ENCODE results near the gene AFG3L2.

Gene AFG3L2

GRCh38 chr18:12376754-12377555 is at the start of gene AFG3L2:
Gene AFG3L2 (minus strand): TSS chr18:12377227. CDS start chr18:12377082, 145 bp downstream.
- no peak for TF ChIP-seq CTCF (IDR thresholded peaks at IDR 0.05; ENCODE audit: insufficient read depth, low read depth, low read length, missing control alignments)
- peak within 1 kb of the TSS; percentile 85 for H3K4me3 ChIP-seq (ENCODE audit: low read length)
- no peak for DNase-seq (ENCODE audit: low read depth)

- no peak for TF ChIP-seq CTCF (IDR thresholded peaks at IDR 0.05; ENCODE audit: insufficient read depth, low read depth, low read length, missing control alignments)
- H3K4me3 ChIP-seq (ENCODE audit: low read length) = no peak overlapping the region
- no peak for DNase-seq (ENCODE audit: low read depth)
Observed at GRCh38 chr18:12424252-12424651, 47.2 kb upstream of the AFG3L2 start.

GRCh38 chr18:12423820-12424219 is 46.8 kb upstream of the AFG3L2 start:
- TF ChIP-seq CTCF (IDR thresholded peaks at IDR 0.05; ENCODE audit: insufficient read depth, low read depth, low read length, missing control alignments) = no peak
- DNase-seq (ENCODE audit: low read depth) = no peak
- no peak overlapping the region for H3K4me3 ChIP-seq (ENCODE audit: low read length)

- TF ChIP-seq CTCF (IDR thresholded peaks at IDR 0.05; ENCODE audit: insufficient read depth, low read depth, low read length, missing control alignments) = no peak
- no peak for DNase-seq (ENCODE audit: low read depth)
Observed at GRCh38 chr18:12423393-12423792, 46.4 kb upstream of the AFG3L2 start.

GRCh38 chr18:12422936-12423335 is 45.9 kb upstream of the AFG3L2 start:
- no peak overlapping the region for H3K4me3 ChIP-seq (ENCODE audit: low read length)
- DNase-seq (ENCODE audit: low read depth) = no peak
- TF ChIP-seq CTCF (IDR thresholded peaks at IDR 0.05; ENCODE audit: insufficient read depth, low read depth, low read length, missing control alignments) = peak; percentile 19

More at GRCh38 chr18:12423393-12423792, 46.4 kb upstream of the AFG3L2 start:
- H3K4me3 ChIP-seq (ENCODE audit: low read length) = no peak overlapping the region

GRCh38 chr18:12421732-12422131 is 44.7 kb upstream of the AFG3L2 start:
- DNase-seq (ENCODE audit: low read depth) = no peak
- TF ChIP-seq CTCF (IDR thresholded peaks at IDR 0.05; ENCODE audit: insufficient read depth, low read depth, low read length, missing control alignments) = no peak
- H3K4me3 ChIP-seq (ENCODE audit: low read length) = no peak overlapping the region
